Testis (tissue), 2 donors: ENCODE data around the gene RAD23B.

Experiments
- POLR2A ChIP-seq: fragments of 450-650 bp; IDR thresholded peaks from one replicate; pipeline ENCODE4 v1.6.1; 2017; ENCODE audit warnings: antibody characterized with exemption, mild to moderate bottlenecking, moderate library complexity
- TF ChIP-seq, protein P1 (sequence below), 3 experiments: fragments of 450-650 bp in 2 of 3; fragments of 200-600 bp in 1 of 3; sonication (generic) in 1 of 3; IDR thresholded peaks; one replicate each; pipeline ENCODE4 v1.5.1; 2016 to 2019; ENCODE audit warnings: antibody characterized with exemption in 3 of 3, mild to moderate bottlenecking in 2 of 3, moderate library complexity in 1 of 3

GRCh38 chr9:107345327-107345726 is 62.2 kb downstream of the RAD23B start:
- TF ChIP-seq POLR2A = no peak
- TF ChIP-seq, protein P1, sequence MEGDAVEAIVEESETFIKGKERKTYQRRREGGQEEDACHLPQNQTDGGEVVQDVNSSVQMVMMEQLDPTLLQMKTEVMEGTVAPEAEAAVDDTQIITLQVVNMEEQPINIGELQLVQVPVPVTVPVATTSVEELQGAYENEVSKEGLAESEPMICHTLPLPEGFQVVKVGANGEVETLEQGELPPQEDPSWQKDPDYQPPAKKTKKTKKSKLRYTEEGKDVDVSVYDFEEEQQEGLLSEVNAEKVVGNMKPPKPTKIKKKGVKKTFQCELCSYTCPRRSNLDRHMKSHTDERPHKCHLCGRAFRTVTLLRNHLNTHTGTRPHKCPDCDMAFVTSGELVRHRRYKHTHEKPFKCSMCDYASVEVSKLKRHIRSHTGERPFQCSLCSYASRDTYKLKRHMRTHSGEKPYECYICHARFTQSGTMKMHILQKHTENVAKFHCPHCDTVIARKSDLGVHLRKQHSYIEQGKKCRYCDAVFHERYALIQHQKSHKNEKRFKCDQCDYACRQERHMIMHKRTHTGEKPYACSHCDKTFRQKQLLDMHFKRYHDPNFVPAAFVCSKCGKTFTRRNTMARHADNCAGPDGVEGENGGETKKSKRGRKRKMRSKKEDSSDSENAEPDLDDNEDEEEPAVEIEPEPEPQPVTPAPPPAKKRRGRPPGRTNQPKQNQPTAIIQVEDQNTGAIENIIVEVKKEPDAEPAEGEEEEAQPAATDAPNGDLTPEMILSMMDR (IDR thresholded peaks at IDR 0.05) = no peak
